K562 (cell line): ENCODE data around the gene P3H1. TPM values are rescaled to one million over a fixed set of nuclear protein-coding genes. Genes with fewer than 3 reads are reported as not detected.

Experiments used
- ATAC-seq: fragments of 200-7000 bp; cut with Tn5 transposase; 3 replicates; pipeline ENCODE4 v1.9.1; 2020; ENCODE audit warnings: moderate library complexity
- BruUV-seq: library from RNA; stranded (reverse); fragments of 400-500 nt; replicated peaks from 2 replicates; lab custom pipeline; 2021; lab: Mats Ljungman, UMichigan
- CTCF ChIA-PET: fragments of 300-600 bp; formaldehyde crosslinking; extraction: SDS; loops from one replicate; lab custom pipeline; 2021; ENCODE audit warnings: low intra/inter-chr PET ratio; lab: Yijun Ruan, JAX
- POLR2A ChIA-PET: fragments of 300-600, 350-650 bp; sonication (Branson Sonifier 250); formaldehyde crosslinking; extraction: SDS; loops from one replicate; lab custom pipeline; 2021; ENCODE audit warnings: antibody characterized with exemption, inconsistent platforms; lab: Yijun Ruan, JAX
- DNase-seq, 4 experiments: peaks; one replicate each; pipeline versions ENCODE4 v3.0.0 to v3.0.0-alpha.2; 2011 to 2018; ENCODE audit warnings: low spot score in 3 of 4, mixed read lengths in 3 of 4; ENCODE audit errors: extremely low read depth in 1 of 4
- FAIRE-seq: peaks from 2 replicates; lab custom pipeline; 2011; peaks lifted over from hg19 to GRCh38; lab: Jason Lieb, UNC
- H2AFZ ChIP-seq: 2 replicates; pipeline ENCODE4 v1.6.0; 2011; ENCODE audit warnings: low read depth, low read length, control low read depth, inconsistent platforms
- H3K27ac ChIP-seq: fragments of 200-600 bp; 3 replicates; pipeline ENCODE4 v1.8.0; 2011; ENCODE audit warnings: low read depth, mild to moderate bottlenecking, control low read depth, inconsistent platforms, low read length, moderate library complexity, mixed read lengths; ENCODE audit errors: extremely low read depth
- H3K27me3 ChIP-seq, 2 experiments: fragments of 300-600 bp in 1 of 2; 2 replicates in 1 of 2; 3 replicates in 1 of 2; pipeline versions ENCODE4 v1.6.0 to v1.8.0; 2011; ENCODE audit warnings: inconsistent platforms in 2 of 2, low read length in 2 of 2, mild to moderate bottlenecking in 1 of 2, mixed read lengths in 1 of 2, moderate library complexity in 1 of 2; ENCODE audit not compliant: control insufficient read depth in 2 of 2, insufficient read depth in 2 of 2
- H3K36me3 ChIP-seq: fragments of 300-600 bp; 3 replicates; pipeline ENCODE4 v1.8.0; 2011; ENCODE audit warnings: mild to moderate bottlenecking, low read length, inconsistent platforms; ENCODE audit not compliant: control insufficient read depth, insufficient read depth
- H3K4me1 ChIP-seq, 2 experiments: fragments of 200-600 bp in 1 of 2; replicated peaks in 1 of 2; 2 replicates in 1 of 2; 3 replicates in 1 of 2; pipeline versions ENCODE4 v1.5.1 to v1.8.0; 2011; ENCODE audit warnings: inconsistent platforms in 2 of 2, low read length in 2 of 2, mild to moderate bottlenecking in 1 of 2, mixed read lengths in 1 of 2, moderate library complexity in 1 of 2; ENCODE audit not compliant: control insufficient read depth in 2 of 2, insufficient read depth in 2 of 2
- H3K4me2 ChIP-seq: 2 replicates; pipeline ENCODE4 v1.6.1; 2011; ENCODE audit warnings: low read length, control low read depth, inconsistent platforms, mixed read lengths; ENCODE audit not compliant: insufficient read depth
- H3K4me3 ChIP-seq: fragments of 200-600 bp; sonication (generic), shearing (Covaris generic); 2 replicates; pipeline ENCODE4 v1.5.1; 2016; ENCODE audit warnings: control low read depth, inconsistent platforms
- H3K79me2 ChIP-seq: fragments of 200-600 bp; 3 replicates; pipeline ENCODE4 v1.8.0; 2011; ENCODE audit warnings: low read length, inconsistent platforms; ENCODE audit not compliant: control insufficient read depth, insufficient read depth
- H3K9ac ChIP-seq, 2 experiments: 2 replicates each; pipeline versions ENCODE4 v1.6.0 to v1.6.1; 2011; ENCODE audit warnings: low read depth in 2 of 2, low read length in 2 of 2, control low read depth in 1 of 2, inconsistent platforms in 1 of 2, mild to moderate bottlenecking in 1 of 2, mixed read lengths in 1 of 2; ENCODE audit not compliant: insufficient read depth in 1 of 2
- H3K9me1 ChIP-seq: one replicate; pipeline ENCODE4 v1.6.0; 2011; ENCODE audit warnings: inconsistent platforms, mild to moderate bottlenecking, low read length, moderate library complexity; ENCODE audit not compliant: control insufficient read depth, insufficient read depth
- H3K9me3 ChIP-seq: replicated peaks from 2 replicates; pipeline ENCODE4 v1.5.1; 2011; ENCODE audit warnings: low read depth, low read length, inconsistent platforms; ENCODE audit not compliant: control insufficient read depth, insufficient read depth
- H4K20me1 ChIP-seq: replicated peaks from 2 replicates; pipeline ENCODE4 v1.6.1; 2011; ENCODE audit warnings: low read length, inconsistent platforms, mixed read lengths; ENCODE audit not compliant: control insufficient read depth, insufficient read depth
- CSDE1 ChIP-seq, 2 experiments: fragments of 450-650 bp; IDR thresholded peaks; 2 replicates each; pipeline ENCODE4 v1.6.1; 2016; ENCODE audit warnings: mild to moderate bottlenecking in 1 of 2
- GTF2B ChIP-seq: IDR thresholded peaks from 2 replicates; pipeline ENCODE4 v1.6.1; 2011; ENCODE audit not compliant: insufficient read length; ENCODE audit errors: extremely low read depth
- KDM1A ChIP-seq, 2 experiments: fragments of 450-650 bp; IDR thresholded peaks; 2 replicates each; pipeline ENCODE4 v1.6.1; 2016; ENCODE audit warnings: mild to moderate bottlenecking in 2 of 2
- L3MBTL2 ChIP-seq: fragments of 450-650 bp; IDR thresholded peaks from 2 replicates; pipeline ENCODE4 v1.6.1; 2016; ENCODE audit warnings: mild to moderate bottlenecking, moderate library complexity
- POLR2B ChIP-seq: fragments of 450-650 bp; IDR thresholded peaks from 2 replicates; pipeline ENCODE4 v1.6.1; 2018; ENCODE audit warnings: low read depth; ENCODE audit not compliant: partially characterized antibody
- PURB ChIP-seq: sonication (generic); formaldehyde crosslinking; IDR thresholded peaks from 2 replicates; pipeline ENCODE4 v1.9.0; 2021; ENCODE audit warnings: low read depth, mild to moderate bottlenecking, missing genetic modification reagents
- RBBP5 ChIP-seq: fragments of 200-600 bp; sonication (generic); IDR thresholded peaks from 2 replicates; pipeline ENCODE4 v1.6.1; 2012; ENCODE audit warnings: borderline replicate concordance, mild to moderate bottlenecking, low read length, control low read depth, inconsistent platforms; ENCODE audit not compliant: insufficient read depth, poor library complexity, severe bottlenecking
- TAF9B ChIP-seq: fragments of 450-650 bp; IDR thresholded peaks from 2 replicates; pipeline ENCODE4 v1.6.1; 2018; ENCODE audit warnings: mild to moderate bottlenecking; ENCODE audit not compliant: partially characterized antibody
- TFAM ChIP-seq: fragments of 250-450 bp; sonication (Bioruptor Pico); conservative IDR thresholded peaks from 2 replicates; pipeline ENCODE4 v1.5.0; 2021; ENCODE audit warnings: mild to moderate bottlenecking, moderate library complexity
- TOE1 ChIP-seq, 2 experiments: fragments of 450-650 bp in 1 of 2; sonication (generic) in 1 of 2; formaldehyde crosslinking in 1 of 2; IDR thresholded peaks; 2 replicates each; pipeline versions ENCODE4 v1.7.1 to v1.8.0; 2016 to 2022; ENCODE audit warnings: borderline replicate concordance in 2 of 2, mild to moderate bottlenecking in 2 of 2, antibody characterized with exemption in 1 of 2, inconsistent platforms in 1 of 2, low read depth in 1 of 2, missing genetic modification reagents in 1 of 2, moderate library complexity in 1 of 2
- XRCC3 ChIP-seq: fragments of 450-650 bp; IDR thresholded peaks from 2 replicates; pipeline ENCODE4 v1.6.1; 2017; ENCODE audit warnings: mild to moderate bottlenecking, moderate library complexity
- ZFX ChIP-seq: sonication (generic); formaldehyde crosslinking; IDR thresholded peaks from 2 replicates; pipeline ENCODE4 v1.8.0; 2022; ENCODE audit warnings: mild to moderate bottlenecking, missing genetic modification reagents, moderate library complexity
- ZKSCAN1 ChIP-seq: fragments of 150-350 bp; IDR thresholded peaks from 2 replicates; pipeline ENCODE4 v1.6.1; 2016; ENCODE audit warnings: low read depth, low read length
- ZNF124 ChIP-seq: sonication (generic); formaldehyde crosslinking; IDR thresholded peaks from 2 replicates; pipeline ENCODE4 v1.8.1; 2022; ENCODE audit warnings: missing genetic modification reagents
- ZZZ3 ChIP-seq: fragments of 450-650 bp; IDR thresholded peaks from 2 replicates; pipeline ENCODE4 v1.6.1; 2016; ENCODE audit warnings: antibody characterized with exemption, mild to moderate bottlenecking, moderate library complexity
- WGBS: fragments of 100-300 bp; shearing (Covaris generic); methylation state at CpG from one replicate; pipeline ENCODE4 v1.1.6; 2016; ENCODE audit warnings: low coverage, mixed read lengths; ENCODE audit not compliant: insufficient coverage; ENCODE audit errors: missing lambda C conversion rate; 5-methylcytosine and 5-hydroxymethylcytosine counted together
- in situ Hi-C: fragments of 300-500 bp; cut with MboI; formaldehyde crosslinking; loops from 4 replicates; pipeline ENCODE4 v1.15.0; 2018; ENCODE audit warnings: inconsistent platforms, mixed read lengths
- intact Hi-C: fragments of 100-400 bp; cut with micrococcal nuclease; formaldehyde crosslinking; loops from 2 replicates; pipeline ENCODE4 v1.14.2; 2022
- polyA plus RNA-seq, 8 experiments: library from polyadenylated mRNA; depleted of rRNA in 4 of 8; stranded (reverse) in 5 of 8; unstranded in 3 of 8; fragments of >200 nt; fragmentation: Nextera tagmentation in 2 of 8; fragmentation: Illumina TruSeq in 1 of 8; extraction: Ambion mirVana in 2 of 8; extraction: Trizol in 1 of 8; gene quantifications; 2 replicates each; pipeline versions ENCODE4 v1.2.1 to v1.2.3, GENCODE V29; 2011 to 2014; ENCODE audit warnings: inconsistent platforms in 1 of 8, missing spikeins in 1 of 8
- total RNA-seq, 7 experiments: library from RNA; depleted of rRNA in 6 of 7; stranded (reverse); fragments of >200 nt in 6 of 7; fragmentation: Illumina TruSeq in 2 of 7; extraction: Trizol in 2 of 7; gene quantifications; 2 replicates each; pipeline versions ENCODE4 v1.2.1 to v1.2.3, GENCODE V29; 2011 to 2021; ENCODE audit warnings: low replicate concordance in 1 of 7
- TF ChIP-seq, protein P1 (sequence below): fragments of 450-650 bp; formaldehyde crosslinking; IDR thresholded peaks from 2 replicates; pipeline ENCODE4 v1.4.0; 2022; ENCODE audit warnings: missing genetic modification characterization
- TF ChIP-seq, protein P2 (sequence below): sonication (generic); formaldehyde crosslinking; IDR thresholded peaks from 2 replicates; pipeline ENCODE4 v1.8.0; 2023; ENCODE audit warnings: mild to moderate bottlenecking, missing genetic modification reagents

Gene P3H1
- total and polyA plus RNA-seq, 9 of the 15 experiments (the other 6 are each of a cell fraction or from before 2014, with no cell fraction given): 1.7 to 81.7 (median 45.7) TPM

DNA sequence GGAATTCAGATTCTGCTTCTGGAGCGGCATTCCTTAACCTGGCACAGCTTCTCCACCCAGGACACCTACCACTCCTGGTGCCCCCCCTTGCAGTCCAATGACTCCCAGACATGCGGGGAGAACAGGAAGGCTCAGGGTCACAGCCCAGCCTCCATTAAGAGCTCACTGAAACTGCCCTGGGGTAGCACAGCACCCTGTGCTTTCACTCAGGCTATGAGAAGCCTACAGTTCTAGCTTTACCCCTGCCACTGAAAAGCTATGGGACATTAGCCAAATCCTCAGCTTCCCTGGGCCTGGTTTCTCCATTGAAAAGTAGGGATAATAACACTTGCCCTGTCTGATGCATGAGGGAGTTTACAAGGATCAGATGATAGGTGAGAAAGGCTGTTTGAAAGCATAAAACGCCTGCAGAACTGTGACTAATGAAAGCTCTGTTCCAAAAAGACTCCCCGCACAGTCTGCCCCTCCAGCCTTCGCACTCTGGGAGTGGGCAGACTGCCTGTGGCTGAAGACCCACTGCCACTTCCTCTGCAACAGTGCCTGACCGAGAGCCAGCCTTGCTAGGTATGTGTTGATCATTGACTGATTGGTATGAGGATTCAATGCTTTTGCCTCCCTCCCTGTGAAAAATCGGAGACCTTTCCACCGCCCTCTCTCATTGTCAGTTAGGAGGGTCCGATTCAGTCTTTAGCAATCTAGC lies 24.1 kb downstream of the P3H1 start:
- H3K4me1 ChIP-seq: peaks cover 0 to 26% of the 10 kb centered on the region in 2 experiments; a peak in 2 of 5 replicates
- TF ChIP-seq, protein P1, sequence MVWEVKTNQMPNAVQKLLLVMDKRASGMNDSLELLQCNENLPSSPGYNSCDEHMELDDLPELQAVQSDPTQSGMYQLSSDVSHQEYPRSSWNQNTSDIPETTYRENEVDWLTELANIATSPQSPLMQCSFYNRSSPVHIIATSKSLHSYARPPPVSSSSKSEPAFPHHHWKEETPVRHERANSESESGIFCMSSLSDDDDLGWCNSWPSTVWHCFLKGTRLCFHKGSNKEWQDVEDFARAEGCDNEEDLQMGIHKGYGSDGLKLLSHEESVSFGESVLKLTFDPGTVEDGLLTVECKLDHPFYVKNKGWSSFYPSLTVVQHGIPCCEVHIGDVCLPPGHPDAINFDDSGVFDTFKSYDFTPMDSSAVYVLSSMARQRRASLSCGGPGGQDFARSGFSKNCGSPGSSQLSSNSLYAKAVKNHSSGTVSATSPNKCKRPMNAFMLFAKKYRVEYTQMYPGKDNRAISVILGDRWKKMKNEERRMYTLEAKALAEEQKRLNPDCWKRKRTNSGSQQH (CRISPR knock-in tag): no peak
- TF ChIP-seq ZFX (CRISPR knock-in tag) (no peak), L3MBTL2 (no peak), ZZZ3 (no peak), GTF2B (no peak), KDM1A (IDR thresholded peaks at IDR 0.05) (no peak), ZKSCAN1 (no peak), PURB (CRISPR knock-in tag) (no peak), POLR2B (no peak), RBBP5 (no peak), CSDE1 (IDR thresholded peaks at IDR 0.05) (no peak), TOE1 (IDR thresholded peaks at IDR 0.05; ENCODE audit: borderline replicate concordance) (no peak), TOE1 (CRISPR knock-in tag; IDR thresholded peaks at IDR 0.05; ENCODE audit: borderline replicate concordance, low read depth) (no peak), XRCC3 (no peak), ZNF124 (CRISPR knock-in tag) (no peak), TAF9B (no peak), TFAM (CRISPR knock-in tag) (no peak)
- TF ChIP-seq, protein P2, sequence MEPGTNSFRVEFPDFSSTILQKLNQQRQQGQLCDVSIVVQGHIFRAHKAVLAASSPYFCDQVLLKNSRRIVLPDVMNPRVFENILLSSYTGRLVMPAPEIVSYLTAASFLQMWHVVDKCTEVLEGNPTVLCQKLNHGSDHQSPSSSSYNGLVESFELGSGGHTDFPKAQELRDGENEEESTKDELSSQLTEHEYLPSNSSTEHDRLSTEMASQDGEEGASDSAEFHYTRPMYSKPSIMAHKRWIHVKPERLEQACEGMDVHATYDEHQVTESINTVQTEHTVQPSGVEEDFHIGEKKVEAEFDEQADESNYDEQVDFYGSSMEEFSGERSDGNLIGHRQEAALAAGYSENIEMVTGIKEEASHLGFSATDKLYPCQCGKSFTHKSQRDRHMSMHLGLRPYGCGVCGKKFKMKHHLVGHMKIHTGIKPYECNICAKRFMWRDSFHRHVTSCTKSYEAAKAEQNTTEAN (CRISPR knock-in tag): no peak

More for the DNA sequence above, 24.1 kb downstream of the P3H1 start:
- H2AFZ ChIP-seq: no peak overlapping the region
- ChIA-PET POLR2A (interaction anchor here (0.8 to 1.7 kb wide), 2 partner anchors 9 to 24 kb away, joined by 5 to 6 read pairs; partner anchors contain the start of genes C1orf50 and P3H1), CTCF (no interaction called here)
- in situ Hi-C loops: loop anchor here (10.0 to 25.0 kb wide), 2 partner anchors 155 to 398 kb away; no protein-coding TSS in a partner anchor
- H3K9me1 ChIP-seq: peaks cover 8% of the 10 kb centered on the region
- FAIRE-seq (no peak), ATAC-seq (no peak), DNase-seq (no peak)
- H3K79me2 ChIP-seq: no peaks in the 10 kb centered on the region
- H3K27me3 ChIP-seq: peaks cover 4 to 29% of the 10 kb centered on the region in 2 experiments; a peak in 4 of 5 replicates
- H3K36me3 ChIP-seq: peaks cover 22% of the 10 kb centered on the region; the same call in 2 of the 3 replicates
- H4K20me1 ChIP-seq: peaks cover 5% of the 10 kb centered on the region; the same call in 1 of the 2 replicates
- intact Hi-C loops: no loop called here
- no peaks in the 10 kb centered on the region for H3K9me3 ChIP-seq
- BruUV-seq: no TSS peak
- no peak overlapping the region for H3K4me3 ChIP-seq
- H3K9ac ChIP-seq: no peak overlapping the region
- WGBS: 17% methylated on average over 9 of the region's 9 CpGs
- H3K4me2 ChIP-seq: no peak overlapping the region
- no peak overlapping the region for H3K27ac ChIP-seq
